GM18519 (cell line): ENCODE measurements around the gene STAU1.
"Not testable (repeated sequence)": the region's sequence is repeated elsewhere in the genome, so short reads cannot be mapped to it uniquely, and the experiment has no call there.

Experiments used
- ATAC-seq: cut with Tn5 transposase; IDR thresholded peaks from one replicate; pipeline ENCODE4 v1.9.1; 2021; ENCODE audit warnings: mild to moderate bottlenecking, moderate library complexity; ENCODE audit not compliant: unreplicated experiment, low FRiP score

STAU1 gene

GRCh38 chr20:49187851-49188641, at the start of gene STAU1:
Gene STAU1 (minus strand): TSS chr20:49188334. CDS start chr20:49166201, 22,133 bp downstream.
- peak; percentile 76 for ATAC-seq

DNA sequence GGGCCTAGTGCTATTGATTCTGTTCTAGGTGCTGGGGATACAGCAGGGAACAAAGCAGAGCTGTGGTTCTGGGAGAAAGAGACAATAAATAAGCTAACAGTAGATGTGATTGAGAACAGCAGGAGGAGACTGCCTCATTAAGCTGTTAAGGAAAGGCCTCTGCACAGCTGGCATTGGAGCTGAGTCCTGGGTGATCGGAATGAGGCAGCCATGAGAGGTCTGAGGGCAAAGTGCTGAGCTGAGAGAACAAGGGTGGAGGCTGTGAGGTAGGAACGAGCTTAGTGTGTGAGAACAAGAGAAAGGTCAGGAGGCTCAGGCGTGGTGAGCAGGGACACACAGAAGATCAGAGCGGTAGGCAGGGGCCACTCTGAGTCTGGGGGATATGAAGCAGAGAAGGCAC, 49.4 kb upstream of the STAU1 start:
- no peak for ATAC-seq

GRCh38 chr20:49236301-49236700, 48.2 kb upstream of the STAU1 start:
- no peak for ATAC-seq

DNA sequence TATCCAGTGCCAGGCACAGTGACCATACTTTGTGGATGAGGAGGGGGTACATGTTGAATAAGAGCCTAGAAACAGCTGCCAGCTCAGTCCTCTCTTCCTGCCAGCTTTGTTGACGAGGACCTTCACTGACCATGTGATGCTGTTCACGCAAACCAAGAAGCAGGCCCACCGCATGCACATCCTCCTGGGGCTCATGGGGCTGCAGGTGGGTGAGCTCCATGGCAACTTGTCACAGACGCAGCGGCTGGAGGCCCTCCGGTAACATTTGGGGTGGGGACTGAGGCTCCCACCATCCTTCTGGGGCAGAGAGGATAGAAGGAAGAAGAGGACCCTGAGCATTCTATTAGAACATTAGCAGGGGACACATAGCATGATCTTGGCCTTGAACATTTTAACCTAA, 46.7 kb upstream of the STAU1 start:
- no peak for ATAC-seq

- ATAC-seq = no peak
Observed at GRCh38 chr20:49233226-49233625, 45.1 kb upstream of the STAU1 start.

- no peak for ATAC-seq
Observed at GRCh38 chr20:49231471-49231870, 43.3 kb upstream of the STAU1 start.

DNA sequence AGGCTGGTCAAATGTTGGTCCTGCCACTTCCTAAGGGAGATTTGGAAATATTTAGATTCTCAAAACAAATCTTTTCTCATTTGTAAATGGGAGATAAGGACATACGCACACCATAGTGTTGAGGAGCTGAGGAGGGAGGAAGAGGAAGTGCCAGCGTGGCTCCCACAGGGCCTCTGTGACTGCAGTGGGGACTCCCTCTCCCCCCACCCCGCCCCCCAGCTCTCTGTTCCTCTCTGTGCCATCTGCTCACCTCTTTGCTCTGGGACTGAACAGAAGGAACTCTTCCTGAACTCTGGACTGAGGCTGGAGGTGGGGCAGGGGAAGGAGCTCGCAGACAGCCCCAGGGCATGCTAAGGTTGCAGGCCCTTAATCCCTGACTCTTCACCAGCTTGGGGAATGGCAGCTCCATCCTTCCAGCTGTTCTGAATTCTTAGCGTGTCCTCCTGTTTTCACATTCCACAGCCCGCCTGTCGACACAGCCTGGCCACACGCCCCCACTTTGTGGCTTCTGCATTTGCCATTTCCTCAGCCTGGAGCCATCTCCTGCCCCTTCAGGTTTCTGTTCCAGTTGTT, 42.5 kb upstream of the STAU1 start:
- no peak for ATAC-seq

- ATAC-seq = no peak
Observed at GRCh38 chr20:49230021-49230420, 41.9 kb upstream of the STAU1 start.

DNA sequence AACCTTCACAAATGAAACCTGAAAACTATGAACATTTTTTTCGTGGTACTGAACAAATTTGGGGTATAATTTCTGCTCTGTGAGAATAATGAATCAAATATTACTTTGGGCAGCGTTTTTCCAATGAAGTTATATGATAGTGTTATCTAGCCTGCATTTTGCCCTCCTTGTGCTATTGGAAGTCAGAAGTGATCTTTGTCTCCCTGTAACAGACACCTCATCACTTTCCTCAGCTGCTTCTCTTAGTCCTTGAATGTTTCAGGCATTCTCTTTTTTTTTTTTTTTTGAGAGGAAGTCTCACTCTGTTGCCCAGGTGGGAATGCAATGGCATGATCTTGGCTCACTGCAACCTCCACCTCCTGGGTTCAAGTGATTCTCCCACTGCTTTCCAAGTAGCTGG, 41.2 kb upstream of the STAU1 start:
- ATAC-seq = no peak

DNA sequence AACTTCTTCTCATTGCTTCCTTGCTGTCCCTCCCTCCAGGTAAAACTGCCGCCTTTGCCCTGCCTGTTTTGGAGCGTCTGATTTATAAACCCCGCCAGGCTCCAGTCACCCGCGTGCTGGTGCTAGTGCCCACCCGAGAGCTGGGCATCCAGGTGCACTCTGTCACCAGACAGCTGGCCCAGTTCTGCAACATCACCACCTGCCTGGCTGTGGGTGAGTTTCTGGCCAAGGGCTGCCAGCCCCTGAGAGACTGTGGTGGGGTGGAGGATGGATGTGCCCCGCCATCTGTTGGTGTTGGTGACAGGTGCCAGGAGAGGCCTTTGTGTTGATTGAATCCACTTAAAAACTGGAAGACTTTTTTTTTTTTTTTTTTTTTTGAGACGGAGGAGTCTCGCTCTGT, 40.5 kb upstream of the STAU1 start:
- no peak for ATAC-seq

GRCh38 chr20:49225896-49226295, 37.8 kb upstream of the STAU1 start:
- no peak for ATAC-seq

DNA sequence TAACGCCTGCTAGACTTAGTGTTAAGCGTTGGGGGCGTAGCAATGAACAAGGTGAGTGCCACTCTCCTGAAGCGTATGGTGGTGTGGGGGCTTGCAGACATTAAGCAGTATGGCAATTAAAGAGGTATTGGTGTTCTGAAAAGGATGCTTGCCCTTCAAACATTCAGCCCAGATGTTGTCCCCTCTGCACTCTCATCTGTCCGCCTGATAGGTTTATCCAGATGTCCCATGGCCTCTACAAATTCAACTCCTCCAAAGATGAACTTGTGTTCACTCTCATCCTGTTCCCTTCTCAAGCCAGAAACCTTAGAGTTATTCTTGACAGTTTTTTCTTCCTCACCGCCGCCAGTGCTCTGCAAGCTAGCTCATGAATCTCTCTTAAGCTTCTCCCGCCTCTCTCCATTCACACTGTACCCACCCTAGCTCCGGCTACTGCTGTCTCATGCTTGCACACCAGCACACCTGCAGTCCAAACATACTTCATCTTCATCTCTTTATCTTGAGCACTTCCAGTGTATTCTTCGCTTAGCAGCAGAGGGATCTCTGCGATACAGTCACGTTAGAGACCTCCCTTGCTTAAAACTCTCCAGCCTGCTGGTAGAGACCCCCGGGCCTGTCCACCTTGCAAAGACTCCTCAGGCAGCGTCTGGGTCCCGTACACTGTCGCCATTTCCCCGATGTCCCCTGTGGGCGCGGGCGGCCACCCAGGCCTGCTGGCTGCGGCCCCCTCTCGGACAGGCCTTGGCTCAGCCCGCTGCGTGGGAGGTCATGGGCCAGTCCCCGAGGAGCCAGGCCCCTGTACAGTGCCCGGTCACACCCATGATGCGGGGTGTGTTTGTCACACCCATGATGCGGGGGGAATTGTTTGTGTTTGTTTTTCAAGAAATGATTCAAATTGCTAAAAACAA, 32.0 kb upstream of the STAU1 start:
- ATAC-seq = no peak

GRCh38 chr20:49219091-49219923, 31.2 kb upstream of the STAU1 start, which contains the start of gene DDX27:
Gene DDX27 (plus strand): TSS chr20:49219416. CDS start chr20:49219449, 33 bp downstream.
- ATAC-seq = peak; percentile 65

GRCh38 chr20:49218739-49219090, 30.6 kb upstream of the STAU1 start:
- ATAC-seq = not testable (repeated sequence)

DNA sequence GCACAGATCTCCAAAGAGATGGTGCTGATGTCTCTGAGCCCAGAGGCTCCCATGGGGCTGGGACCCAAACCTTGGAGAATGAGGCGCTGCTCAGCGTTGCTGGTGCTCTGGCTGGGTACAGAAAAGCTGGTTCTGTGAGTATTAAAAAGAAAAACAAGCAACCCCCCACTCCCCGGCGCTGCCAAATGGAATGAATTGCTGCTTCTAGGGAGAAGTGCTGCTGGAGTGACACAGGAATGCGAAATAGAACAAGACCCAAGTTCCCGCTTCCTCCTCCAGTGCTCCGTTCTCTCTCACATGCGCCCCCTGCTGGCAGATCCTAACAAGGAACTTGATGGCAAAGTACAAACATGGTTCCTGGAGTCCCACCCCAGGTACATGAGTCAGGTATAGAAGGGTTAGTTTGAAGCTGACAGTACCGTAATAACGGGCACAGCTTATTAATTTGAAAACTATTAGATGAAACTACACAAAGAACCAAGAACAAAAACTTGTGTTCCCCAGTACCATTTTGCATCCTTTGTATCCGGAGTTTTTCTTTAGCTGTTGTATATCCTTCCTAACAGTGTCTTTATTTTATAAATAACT, 29.0 kb upstream of the STAU1 start:
- ATAC-seq = no peak

GRCh38 chr20:49215232-49215631, 27.1 kb upstream of the STAU1 start:
- ATAC-seq = no peak

GRCh38 chr20:49214571-49214970, 26.4 kb upstream of the STAU1 start:
- ATAC-seq = no peak

DNA sequence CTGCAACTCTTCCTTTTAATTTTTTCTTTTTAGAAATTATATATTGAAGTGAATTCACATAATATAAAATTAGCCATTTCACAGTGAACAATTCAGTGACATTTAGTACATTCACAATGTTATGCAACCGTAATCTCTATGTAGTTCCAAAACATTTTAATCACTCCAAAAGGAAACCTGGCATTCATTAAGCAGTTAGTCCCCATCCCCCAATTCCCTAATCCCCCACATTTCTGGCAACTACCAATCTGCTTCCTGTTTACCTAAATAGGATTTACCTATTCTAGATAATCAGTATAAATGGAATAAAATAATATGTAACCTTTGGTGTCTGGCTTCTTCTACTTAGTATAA, 22.6 kb upstream of the STAU1 start:
- no peak for ATAC-seq

DNA sequence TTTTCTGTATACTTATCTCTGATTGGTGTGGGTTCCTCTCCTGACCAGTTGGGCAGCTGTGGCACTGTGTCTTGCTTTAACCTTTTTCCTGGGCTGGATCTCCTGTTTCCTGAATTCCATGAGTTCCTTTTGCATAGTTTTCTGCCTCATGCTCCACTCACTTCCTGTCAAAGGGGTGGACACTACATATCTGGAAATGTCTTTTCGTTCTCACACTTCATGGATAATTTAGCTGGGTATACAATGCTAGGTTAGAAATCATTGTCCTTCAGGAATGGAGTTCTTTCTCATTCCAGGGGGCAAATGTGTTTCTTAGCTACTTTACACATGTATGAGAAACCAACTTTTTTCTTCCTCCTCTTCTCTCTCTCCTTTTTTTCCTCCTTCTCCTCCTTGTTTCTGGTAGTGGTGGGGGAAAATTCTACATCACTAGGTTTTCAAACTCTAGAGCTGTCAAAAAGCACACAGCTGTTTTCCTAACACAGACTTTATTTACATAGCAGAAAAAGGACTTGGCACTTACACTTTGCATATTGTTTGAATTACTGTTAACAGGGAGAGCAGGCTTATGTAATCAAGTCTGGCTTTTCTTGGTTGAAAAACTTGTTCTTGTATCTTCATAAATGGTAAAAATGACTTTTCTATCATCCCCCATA, 22.1 kb upstream of the STAU1 start:
- no peak for ATAC-seq

GRCh38 chr20:49207076-49207475, 18.9 kb upstream of the STAU1 start:
- no peak for ATAC-seq
